Measurements from ENCODE around the gene AMPH. TPM values are rescaled to one million over a fixed set of nuclear protein-coding genes. Genes with fewer than 3 reads are reported as not detected.
"Not testable (repeated sequence)": the region's sequence is repeated elsewhere in the genome, so short reads cannot be mapped to it uniquely, and the experiment has no call there.

Gene AMPH
- total RNA-seq, 1 experiment from 2014 or later: not detected

GRCh38 chr7:38398725-38399321 is 232.3 kb downstream of the AMPH start:
- no peaks in the 10 kb centered on the region for H3K4me1 ChIP-seq (ENCODE audit: insufficient read depth, low read length)
- H3K27ac ChIP-seq (ENCODE audit: low read length): no peak overlapping the region
- H3K9me3 ChIP-seq (ENCODE audit: low read length): no peaks in the 10 kb centered on the region
- TF ChIP-seq EZH2 (IDR thresholded peaks at IDR 0.05; ENCODE audit: low read length, unreplicated experiment): no peak
- TF ChIP-seq CTCF (conservative IDR thresholded peaks at IDR 0.05; ENCODE audit: low read depth, low read length): peak; percentile 79
- no peak for TF ChIP-seq EZH2phosphoT487 (IDR thresholded peaks at IDR 0.05; ENCODE audit: borderline replicate concordance, low read length)
- no peaks in the 10 kb centered on the region for H3K79me2 ChIP-seq (ENCODE audit: low read length)
- no TSS peak for BruUV-seq (replicated peaks)
- no peak overlapping the region for H2AFZ ChIP-seq (ENCODE audit: low read length)
- H3K4me3 ChIP-seq (ENCODE audit: low read length): no peak overlapping the region
- H3K36me3 ChIP-seq (ENCODE audit: low read depth, low read length): no peaks in the 10 kb centered on the region
- H3K4me2 ChIP-seq (ENCODE audit: low read length): no peak overlapping the region
- intact Hi-C loops (cut with micrococcal nuclease): loop anchor here (1.0 to 2.0 kb wide), 3 partner anchors 349 to 1121 kb away; no protein-coding TSS in a partner anchor
- peak; percentile 52 for DNase-seq
- POLR2A ChIA-PET (ENCODE audit: unreplicated experiment): no interaction called here
- CTCF ChIA-PET: interaction anchor here (0.7 to 1.1 kb wide), 2 partner anchors 13 to 25 kb away, joined by 3 read pairs; no protein-coding TSS in a partner anchor
- no peak overlapping the region for H3K9ac ChIP-seq (ENCODE audit: low read length)
- no peaks in the 10 kb centered on the region for H3K9me2 ChIP-seq (replicated peaks; ENCODE audit: low read length)
- no peaks in the 10 kb centered on the region for H3F3A ChIP-seq (ENCODE audit: low read length, unreplicated experiment)
- no peaks in the 10 kb centered on the region for H4K20me1 ChIP-seq (ENCODE audit: low read length)
- ATAC-seq: peak; percentile 68
- peaks cover 4% of the 10 kb centered on the region; the same call in 1 of the 2 replicates for H3K27me3 ChIP-seq (ENCODE audit: low read length)

- ATAC-seq: no peak
- Histone ChIP-seq H3K4me1 (ENCODE audit: insufficient read depth, low read length) (no peaks in the 10 kb centered on the region), H3K9ac (ENCODE audit: low read length) (no peak overlapping the region), H3K36me3 (ENCODE audit: low read depth, low read length) (no peaks in the 10 kb centered on the region), H3K79me2 (ENCODE audit: low read length) (no peaks in the 10 kb centered on the region), H3K27me3 (ENCODE audit: low read length) (peaks cover 9% of the 10 kb centered on the region; the same call in 1 of the 2 replicates), H2AFZ (ENCODE audit: low read length) (no peak overlapping the region), H3K4me2 (ENCODE audit: low read length) (no peak overlapping the region), H3K9me2 (replicated peaks; ENCODE audit: low read length) (no peaks in the 10 kb centered on the region), H3K9me3 (ENCODE audit: low read length) (no peaks in the 10 kb centered on the region), H3F3A (ENCODE audit: low read length, unreplicated experiment) (no peaks in the 10 kb centered on the region), H4K20me1 (ENCODE audit: low read length) (no peaks in the 10 kb centered on the region), H3K27ac (ENCODE audit: low read length) (no peak overlapping the region), H3K4me3 (ENCODE audit: low read length) (no peak overlapping the region)
- BruUV-seq (replicated peaks): no TSS peak
- ChIA-PET POLR2A (ENCODE audit: unreplicated experiment) (no interaction called here), CTCF (interaction anchor here (1.2 kb wide), 1 partner anchor 27 kb away, joined by 3 read pairs; no protein-coding TSS in a partner anchor)
- DNase-seq: no peak
- TF ChIP-seq EZH2phosphoT487 (IDR thresholded peaks at IDR 0.05; ENCODE audit: borderline replicate concordance, low read length) (no peak), EZH2 (IDR thresholded peaks at IDR 0.05; ENCODE audit: low read length, unreplicated experiment) (no peak), CTCF (conservative IDR thresholded peaks at IDR 0.05; ENCODE audit: low read depth, low read length) (no peak)
- intact Hi-C loops (cut with micrococcal nuclease): no loop called here
Observed at GRCh38 chr7:38396852-38397251, 234.3 kb downstream of the AMPH start.

- BruUV-seq (replicated peaks); intact Hi-C loops (cut with micrococcal nuclease); DNase-seq: not testable (repeated sequence)
Observed at GRCh38 chr7:38395921-38396552, 235.1 kb downstream of the AMPH start.

More at GRCh38 chr7:38395921-38396552, 235.1 kb downstream of the AMPH start:
- H3K4me2 ChIP-seq (ENCODE audit: low read length); H3K27ac ChIP-seq (ENCODE audit: low read length); ATAC-seq; POLR2A ChIA-PET (ENCODE audit: unreplicated experiment); H3K9ac ChIP-seq (ENCODE audit: low read length); H3F3A ChIP-seq (ENCODE audit: low read length, unreplicated experiment); H3K4me3 ChIP-seq (ENCODE audit: low read length); H3K9me3 ChIP-seq (ENCODE audit: low read length); H4K20me1 ChIP-seq (ENCODE audit: low read length); H2AFZ ChIP-seq (ENCODE audit: low read length); H3K79me2 ChIP-seq (ENCODE audit: low read length); H3K9me2 ChIP-seq (replicated peaks; ENCODE audit: low read length); H3K36me3 ChIP-seq (ENCODE audit: low read depth, low read length); H3K4me1 ChIP-seq (ENCODE audit: insufficient read depth, low read length): not testable (repeated sequence)
- CTCF ChIA-PET: interaction anchor here (1.2 kb wide), 1 partner anchor 26 kb away, joined by 3 read pairs; no protein-coding TSS in a partner anchor
- peaks cover 14% of the 10 kb centered on the region; the same call in 1 of the 2 replicates for H3K27me3 ChIP-seq (ENCODE audit: low read length)
